GM10248 (cell line): Measurements from ENCODE around the gene CEACAM8.
"Not testable (repeated sequence)": the region's sequence is repeated elsewhere in the genome, so short reads cannot be mapped to it uniquely, and the experiment has no call there.

ENCODE experiments used
- CTCF ChIA-PET: fragments of 300-600 bp; sonication (Branson Sonifier 250); formaldehyde crosslinking; extraction: SDS; loops from one replicate; lab custom pipeline; 2021; ENCODE audit warnings: antibody characterized with exemption; lab: Yijun Ruan, JAX
- POLR2A ChIA-PET: fragments of 350-650 bp; sonication (Branson Sonifier 250); formaldehyde crosslinking; extraction: SDS; loops from one replicate; lab custom pipeline; 2020; ENCODE audit warnings: antibody characterized with exemption; lab: Yijun Ruan, JAX
- DNase-seq: peaks from one replicate; pipeline ENCODE4 v3.0.0; 2012; ENCODE audit errors: extremely low spot score
- CTCF ChIP-seq: IDR thresholded peaks from 2 replicates; pipeline ENCODE4 v1.5.1; 2012; ENCODE audit warnings: mild to moderate bottlenecking, low read depth; ENCODE audit errors: extremely low read depth, missing control alignments, control extremely low read depth

CEACAM8 gene

DNA sequence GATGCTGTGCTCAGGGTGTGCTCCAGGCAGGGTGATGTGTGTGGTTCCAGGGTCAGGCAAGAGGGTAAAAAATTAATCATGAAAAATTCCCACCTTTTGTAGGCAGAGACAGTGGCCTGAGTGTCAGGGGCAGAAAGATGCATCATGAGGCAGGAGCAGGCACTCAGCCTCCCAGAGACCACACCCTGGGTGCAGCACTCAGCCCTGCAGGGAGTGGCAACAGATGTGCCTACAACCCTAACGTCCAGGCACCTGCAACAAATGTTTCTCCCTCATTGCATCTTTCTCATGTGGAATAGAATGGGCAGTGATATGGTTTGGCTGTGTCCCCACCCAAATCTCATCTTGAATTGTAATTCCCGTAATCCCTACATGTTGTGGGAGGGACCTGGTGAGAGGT, 46.8 kb downstream of the CEACAM8 start:
- ChIA-PET CTCF (no interaction called here), POLR2A (no interaction called here)
- no peak for TF ChIP-seq CTCF
- DNase-seq, result no peak

GRCh38 chr19:42546831-42547500, 47.8 kb downstream of the CEACAM8 start:
- no peak for TF ChIP-seq CTCF
- no peak for DNase-seq
- CTCF ChIA-PET, result interaction anchor here (2.6 kb wide), 1 partner anchor 18 kb away, joined by 14 read pairs; the partner anchor contains the start of gene CEACAM1
- POLR2A ChIA-PET, result no interaction called here

DNA sequence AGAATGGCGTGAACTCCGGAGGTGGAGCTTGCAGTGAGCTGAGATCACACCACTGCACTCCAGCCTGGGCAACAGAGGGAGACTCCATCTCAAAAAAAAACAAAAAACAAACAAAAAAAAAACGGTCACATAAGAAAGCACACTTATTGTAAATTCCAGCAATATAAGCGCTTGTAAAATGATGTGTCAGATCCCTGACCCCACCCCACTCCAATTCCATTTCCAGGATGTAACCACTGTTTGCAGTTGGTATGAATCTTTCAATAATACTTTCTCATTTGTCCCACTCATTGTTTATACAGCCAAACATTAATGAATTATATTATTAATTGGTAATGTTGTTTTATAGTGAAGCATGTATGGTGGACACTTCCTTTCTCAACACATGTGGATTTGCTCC, 50.6 kb downstream of the CEACAM8 start:
- DNase-seq, result no peak
- ChIA-PET POLR2A (no interaction called here), CTCF (no interaction called here)
- no peak for TF ChIP-seq CTCF

- POLR2A ChIA-PET, result no interaction called here
- CTCF ChIA-PET, result interaction anchor here (1.0 to 1.6 kb wide), 4 partner anchors 12 to 706 kb away, joined by 3 to 9 read pairs (median 4); partner anchors contain the start of gene CEACAM1
- TF ChIP-seq CTCF, result peak; percentile 1
- DNase-seq, result no peak
These were observed 51.9 kb downstream of the CEACAM8 start for GRCh38 chr19:42542791-42543190.

GRCh38 chr19:42540071-42540553, 54.6 kb downstream of the CEACAM8 start:
- no peak for TF ChIP-seq CTCF
- POLR2A ChIA-PET, result no interaction called here
- DNase-seq, result no peak
- CTCF ChIA-PET, result interaction anchor here (1.1 to 4.2 kb wide), 5 partner anchors 10 to 101 kb away, joined by 3 to 15 read pairs (median 6); no protein-coding TSS in a partner anchor

GRCh38 chr19:42538841-42539709, 55.6 kb downstream of the CEACAM8 start:
- TF ChIP-seq CTCF, result no peak
- DNase-seq, result no peak
- ChIA-PET CTCF (interaction anchor here (1.1 to 4.2 kb wide), 6 partner anchors 9 to 100 kb away, joined by 3 to 15 read pairs (median 8); partner anchors contain the start of gene CEACAM1), POLR2A (no interaction called here)

DNA sequence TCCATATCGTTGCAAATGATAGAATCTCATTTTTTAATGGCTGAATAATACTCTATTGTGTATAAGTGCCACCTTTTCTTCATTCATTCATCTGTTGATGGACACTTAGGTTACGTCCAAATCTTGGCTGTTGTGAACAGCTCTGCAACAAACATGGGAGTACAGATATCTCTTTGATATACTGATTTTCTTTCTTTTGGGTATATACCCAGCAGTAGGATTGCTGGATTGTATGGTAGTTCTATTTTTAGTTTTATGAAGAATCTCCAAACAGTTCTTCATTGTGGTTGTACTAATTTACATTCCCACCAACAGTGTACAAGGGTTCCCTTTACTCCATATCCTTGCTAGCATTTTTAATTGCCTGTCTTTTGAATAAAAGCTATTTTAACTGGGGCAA, 59.4 kb downstream of the CEACAM8 start:
- POLR2A ChIA-PET, DNase-seq: not testable (repeated sequence)
- CTCF ChIA-PET, result interaction anchor here (1.3 to 2.2 kb wide), 3 partner anchors 85 to 97 kb away, joined by 3 to 7 read pairs (median 4); no protein-coding TSS in a partner anchor
